Upper lobe of right lung (tissue), 1 donor: Measurements from ENCODE around the gene GULP1. TPM values are rescaled to one million over a fixed set of nuclear protein-coding genes. Genes with fewer than 3 reads are reported as not detected.

Experiments used
- ATAC-seq: fragments of 200-7000 bp; cut with Tn5 transposase; one replicate; pipeline ENCODE4 v1.9.1; 2020; ENCODE audit warnings: mild to moderate bottlenecking, moderate library complexity
- DNase-seq: peaks from one replicate; pipeline ENCODE4 v3.0.0-alpha.2; 2020
- H3K27ac ChIP-seq: fragments of 200-600 bp; one replicate; pipeline ENCODE4 v1.8.0; 2022
- H3K27me3 ChIP-seq: fragments of 200-600 bp; one replicate; pipeline ENCODE4 v1.8.0; 2022; ENCODE audit warnings: mild to moderate bottlenecking
- H3K36me3 ChIP-seq: fragments of 200-600 bp; one replicate; pipeline ENCODE4 v1.8.0; 2022
- H3K4me1 ChIP-seq: fragments of 200-600 bp; one replicate; pipeline ENCODE4 v1.8.0; 2022
- H3K4me3 ChIP-seq: fragments of 200-600 bp; one replicate; pipeline ENCODE4 v1.8.0; 2022; ENCODE audit warnings: mild to moderate bottlenecking
- H3K9me3 ChIP-seq: fragments of 200-600 bp; one replicate; pipeline ENCODE4 v1.8.0; 2022
- CTCF ChIP-seq: fragments of 200-600 bp; IDR thresholded peaks from one replicate; pipeline ENCODE4 v1.8.0; 2022; ENCODE audit warnings: antibody characterized with exemption
- intact Hi-C: fragments of 100-400 bp; cut with DNase I; formaldehyde crosslinking; loops from one replicate; pipeline ENCODE4 v1.11.0; 2022
- total RNA-seq: library from RNA; stranded (reverse); fragmentation: NEBNext Ultra II Directional; extraction: Animal tissue kit (Norgen Biotek cat#: 25700); gene quantifications from one replicate; pipeline ENCODE4 v1.2.1, GENCODE V29; 2021
- donor health status: DM: no; HTN: yes; CAD: no; lungs with severe emphysema.

The GULP1 gene
- total RNA-seq, 1 donor from 2014 or later = 30.6 TPM

- intact Hi-C loops = no loop called here
- no peak overlapping the region for H3K27ac ChIP-seq
- no peak overlapping the region for H3K4me3 ChIP-seq
These were observed 206.1 kb downstream of the GULP1 start for GRCh38 chr2:188497726-188498125.

GRCh38 chr2:188503975-188504374 is 212.3 kb downstream of the GULP1 start:
- Histone ChIP-seq H3K4me1 (no peaks in the 10 kb centered on the region), H3K27ac (no peak overlapping the region)

More at GRCh38 chr2:188497726-188498125, 206.1 kb downstream of the GULP1 start:
- Histone ChIP-seq H3K36me3 (no peaks in the 10 kb centered on the region), H3K9me3 (no peaks in the 10 kb centered on the region), H3K4me1 (no peaks in the 10 kb centered on the region), H3K27me3 (no peaks in the 10 kb centered on the region)
- no peak for TF ChIP-seq CTCF
- no peak for ATAC-seq
- DNase-seq = no peak

GRCh38 chr2:188506843-188507242 is 215.2 kb downstream of the GULP1 start:
- H3K9me3 ChIP-seq = no peaks in the 10 kb centered on the region
- ATAC-seq = no peak

More at GRCh38 chr2:188503975-188504374, 212.3 kb downstream of the GULP1 start:
- ATAC-seq = no peak
- Histone ChIP-seq H3K27me3 (no peaks in the 10 kb centered on the region), H3K9me3 (no peaks in the 10 kb centered on the region), H3K4me3 (no peak overlapping the region), H3K36me3 (no peaks in the 10 kb centered on the region)
- intact Hi-C loops = loop anchor here (10.0 kb wide), 1 partner anchor 1009 kb away; no protein-coding TSS in a partner anchor
- no peak for DNase-seq
- TF ChIP-seq CTCF = no peak

GRCh38 chr2:188511346-188511745 is 219.7 kb downstream of the GULP1 start:
- Histone ChIP-seq H3K4me1 (no peaks in the 10 kb centered on the region), H3K27me3 (no peaks in the 10 kb centered on the region), H3K27ac (no peak overlapping the region), H3K4me3 (no peak overlapping the region), H3K9me3 (no peaks in the 10 kb centered on the region), H3K36me3 (no peaks in the 10 kb centered on the region)
- DNase-seq (no peak), ATAC-seq (no peak)
- intact Hi-C loops = loop anchor here (10.0 kb wide), 1 partner anchor 903 kb away; no protein-coding TSS in a partner anchor
- no peak for TF ChIP-seq CTCF

More at GRCh38 chr2:188506843-188507242, 215.2 kb downstream of the GULP1 start:
- Histone ChIP-seq H3K4me1 (no peaks in the 10 kb centered on the region), H3K36me3 (no peaks in the 10 kb centered on the region), H3K4me3 (no peak overlapping the region), H3K27me3 (no peaks in the 10 kb centered on the region), H3K27ac (no peak overlapping the region)
- TF ChIP-seq CTCF = no peak
- intact Hi-C loops = loop anchor here (10.0 kb wide), 1 partner anchor 1012 kb away; no protein-coding TSS in a partner anchor
- DNase-seq = no peak

GRCh38 chr2:188512456-188512855 is 220.8 kb downstream of the GULP1 start:
- intact Hi-C loops = loop anchor here (10.0 kb wide), 1 partner anchor 902 kb away; no protein-coding TSS in a partner anchor
- H3K4me3 ChIP-seq = no peak overlapping the region

More at GRCh38 chr2:188512456-188512855, 220.8 kb downstream of the GULP1 start:
- no peaks in the 10 kb centered on the region for H3K36me3 ChIP-seq
- H3K9me3 ChIP-seq = no peaks in the 10 kb centered on the region
- no peak for DNase-seq
- no peak overlapping the region for H3K27ac ChIP-seq
- TF ChIP-seq CTCF = peak; percentile 47
- H3K4me1 ChIP-seq = no peaks in the 10 kb centered on the region
- ATAC-seq = peak; percentile 50
- no peaks in the 10 kb centered on the region for H3K27me3 ChIP-seq
